ENCODE measurements around the gene RNASE4.

GRCh38 chr14:20711261-20711660 lies 26.9 kb downstream of the RNASE4 start:
- TF ChIP-seq CTCF (IDR thresholded peaks at IDR 0.05 in 2 of 3, conservative IDR thresholded peaks at IDR 0.05 in 1 of 3; ENCODE audit: control insufficient read depth in 2 of 3, extremely low read depth in 1 of 3, insufficient read depth in 1 of 3, low read depth in 3 of 3, low read length in 3 of 3): no peak
- no peak for TF ChIP-seq TARDBP (IDR thresholded peaks at IDR 0.05; ENCODE audit: borderline replicate concordance)
- no peak for TF ChIP-seq POLR2A (IDR thresholded peaks at IDR 0.05; ENCODE audit: low read depth, low read length)

Data from GM12878 (cell line).